ENCODE measurements around the gene GRIK1.

GRIK1 gene

DNA sequence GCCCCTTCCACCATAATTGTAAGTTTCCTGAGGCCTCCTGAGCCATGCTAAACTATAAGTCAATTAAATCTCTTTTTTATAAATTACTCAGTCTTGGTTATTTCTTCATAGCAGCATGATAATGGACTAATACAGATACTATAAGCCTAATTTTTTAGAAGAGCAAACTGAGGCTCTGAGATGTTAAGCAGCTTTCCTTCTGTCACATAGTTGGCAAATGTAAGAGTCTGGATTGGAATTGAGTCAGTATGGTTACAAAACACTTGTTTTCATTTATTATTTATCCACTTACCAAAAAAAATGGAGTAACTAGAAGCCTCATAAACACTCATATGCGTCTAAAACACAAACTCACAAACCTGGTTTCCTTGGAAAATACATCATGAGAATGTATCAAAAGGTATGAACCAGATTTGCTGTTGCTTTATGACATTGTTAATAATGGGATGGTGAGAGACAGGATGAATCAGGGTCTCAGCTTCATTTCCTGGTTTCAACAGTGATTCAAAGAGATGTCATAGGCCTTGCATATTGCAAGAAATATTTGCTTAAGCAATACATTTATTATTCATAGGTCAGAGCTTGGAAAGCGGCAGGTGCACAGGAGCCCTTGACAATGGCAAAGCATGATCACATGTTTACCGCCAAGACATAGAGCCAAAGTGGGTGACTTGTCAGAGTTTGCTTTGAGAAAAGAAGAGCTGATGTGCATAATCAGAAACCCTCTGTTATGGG is 221.5 kb downstream of the GRIK1 start:
- DNase-seq (ENCODE audit: low read depth) = no peak

DNA sequence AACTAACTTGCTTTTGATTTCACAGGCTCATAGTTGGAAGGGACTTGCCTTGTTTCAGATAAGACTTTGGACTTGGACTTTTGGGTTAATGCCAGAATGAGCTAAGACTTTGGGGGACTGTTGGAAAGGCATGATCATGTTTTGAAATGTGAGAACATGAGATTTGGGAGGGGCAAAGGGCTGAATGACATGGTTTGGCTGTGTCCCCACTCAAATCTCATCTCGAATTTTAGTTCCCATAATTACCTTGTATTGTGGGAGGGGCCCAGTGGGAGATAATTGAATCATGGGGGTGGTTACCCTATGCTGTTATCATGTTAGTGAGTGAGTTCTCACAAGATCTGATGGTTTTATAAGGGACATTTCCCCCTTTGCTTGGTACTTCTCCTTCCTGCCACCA is 222.1 kb downstream of the GRIK1 start:
- no peak for DNase-seq (ENCODE audit: low read depth)

- no peak for DNase-seq (ENCODE audit: low read depth)
These were observed 223.0 kb downstream of the GRIK1 start for GRCh38 chr21:29716753-29717152.

- no peak for DNase-seq (ENCODE audit: low read depth)
These were observed 224.7 kb downstream of the GRIK1 start for GRCh38 chr21:29715089-29715488.

DNA sequence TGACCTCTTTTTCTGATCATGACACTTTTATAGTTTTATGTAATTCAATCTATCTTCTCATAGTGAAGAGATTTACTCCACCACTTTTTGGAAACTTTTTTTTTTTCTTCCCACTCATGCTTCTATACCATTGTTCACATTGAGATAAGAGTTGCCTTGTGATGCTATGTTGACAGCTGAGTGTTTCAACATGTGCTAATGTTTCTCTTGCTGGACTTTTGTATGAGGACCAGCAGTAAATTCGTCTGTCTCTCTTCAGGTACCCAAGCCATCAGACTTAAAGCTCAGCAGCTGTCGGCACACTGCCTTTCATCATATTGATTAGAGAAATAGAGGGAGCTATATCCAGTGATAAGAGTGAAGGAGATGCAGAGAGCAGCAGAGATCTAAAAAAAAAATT is 227.0 kb downstream of the GRIK1 start:
- DNase-seq (ENCODE audit: low read depth) = no peak

DNA sequence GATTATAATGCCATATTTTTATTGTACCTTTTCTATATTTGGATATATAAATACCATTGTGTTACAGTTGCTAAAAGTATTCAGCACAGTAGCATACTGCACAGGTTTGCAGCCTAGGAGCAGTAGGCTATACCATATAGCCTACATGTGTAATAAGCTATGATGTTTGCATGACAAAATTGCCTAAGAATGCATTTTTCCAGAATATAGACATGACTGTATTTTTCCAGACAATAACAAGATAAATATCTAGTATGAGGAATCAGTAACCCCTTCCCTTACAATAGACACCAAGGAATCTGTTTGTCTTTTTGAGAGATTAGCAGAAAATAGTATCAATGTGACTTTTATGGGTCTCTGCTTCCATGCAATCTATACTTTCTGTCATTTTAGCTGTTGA is 228.6 kb downstream of the GRIK1 start:
- DNase-seq (ENCODE audit: low read depth) = no peak

GRCh38 chr21:29710498-29710897 is 229.3 kb downstream of the GRIK1 start:
- DNase-seq (ENCODE audit: low read depth) = no peak

- no peak for DNase-seq (ENCODE audit: low read depth)
These were observed 231.4 kb downstream of the GRIK1 start for GRCh38 chr21:29708401-29708800.

DNA sequence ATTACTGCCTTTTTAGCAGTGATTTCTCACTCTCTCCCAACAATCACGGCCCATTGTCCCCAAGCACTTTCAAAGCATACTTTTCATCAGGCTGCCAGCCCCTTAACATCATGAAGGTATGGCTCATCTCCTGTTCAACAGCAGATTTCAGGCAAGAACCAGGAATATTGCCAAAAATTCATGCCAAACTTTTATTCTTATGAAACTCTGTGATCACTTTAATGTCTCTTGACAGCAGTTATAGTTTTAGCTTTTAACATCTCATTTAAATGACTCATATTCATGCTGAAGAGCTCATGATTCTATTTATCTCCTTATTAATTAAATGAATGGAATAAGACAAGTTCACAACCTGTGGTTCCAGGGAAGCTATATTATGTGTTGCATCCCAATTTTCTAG is 235.1 kb downstream of the GRIK1 start:
- no peak for DNase-seq (ENCODE audit: low read depth)

DNA sequence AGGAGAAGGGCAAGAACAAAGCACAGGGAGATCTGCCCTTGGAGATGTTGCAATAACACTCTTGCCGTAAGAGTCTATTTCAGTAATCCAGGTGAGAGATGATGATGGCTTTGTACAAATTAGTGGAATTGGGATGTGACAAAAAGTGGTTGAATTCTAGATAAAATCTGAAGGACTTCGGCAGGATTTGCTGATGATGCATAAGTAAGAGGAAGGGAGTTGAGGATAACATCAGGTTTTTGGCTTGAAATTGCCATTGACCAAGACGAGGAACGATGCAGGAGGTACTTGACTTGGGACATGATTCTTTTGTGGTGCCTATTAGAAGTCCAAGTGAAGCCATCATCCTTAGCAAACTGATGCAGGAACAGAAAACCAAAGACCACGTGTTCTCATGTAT is 238.1 kb downstream of the GRIK1 start:
- no peak for DNase-seq (ENCODE audit: low read depth)

DNA sequence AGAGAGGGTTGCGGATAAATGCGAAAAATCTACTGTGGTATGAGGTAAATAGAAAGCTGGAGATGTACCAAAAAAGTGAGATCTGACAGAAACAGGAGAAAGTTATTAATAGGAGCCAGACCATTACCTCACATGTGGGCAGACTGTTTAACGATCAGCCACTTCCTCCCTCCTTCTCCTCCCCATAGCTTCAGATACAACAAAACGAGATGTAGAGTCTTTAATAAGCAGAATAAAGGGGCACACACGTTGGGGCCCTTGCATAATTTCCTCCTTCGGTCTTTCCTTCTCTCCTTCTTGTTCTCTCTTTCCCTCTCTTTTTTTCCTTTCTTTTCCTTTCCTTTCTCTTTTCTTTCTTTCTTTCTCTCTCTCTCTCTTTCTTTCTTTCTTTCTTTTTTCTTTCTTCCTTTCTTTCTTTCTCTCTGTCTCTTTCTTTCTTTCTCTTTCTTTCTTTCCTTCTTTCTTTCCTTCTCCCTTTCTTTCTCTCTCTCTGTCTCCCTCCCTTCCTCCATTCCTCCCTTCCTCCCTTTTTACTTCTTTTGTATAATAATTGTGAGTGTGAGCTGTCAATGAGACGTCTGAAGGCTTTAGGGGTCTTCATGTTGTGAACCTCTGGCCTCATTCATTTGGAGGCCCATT is 242.1 kb downstream of the GRIK1 start:
- no peak for DNase-seq (ENCODE audit: low read depth)

DNA sequence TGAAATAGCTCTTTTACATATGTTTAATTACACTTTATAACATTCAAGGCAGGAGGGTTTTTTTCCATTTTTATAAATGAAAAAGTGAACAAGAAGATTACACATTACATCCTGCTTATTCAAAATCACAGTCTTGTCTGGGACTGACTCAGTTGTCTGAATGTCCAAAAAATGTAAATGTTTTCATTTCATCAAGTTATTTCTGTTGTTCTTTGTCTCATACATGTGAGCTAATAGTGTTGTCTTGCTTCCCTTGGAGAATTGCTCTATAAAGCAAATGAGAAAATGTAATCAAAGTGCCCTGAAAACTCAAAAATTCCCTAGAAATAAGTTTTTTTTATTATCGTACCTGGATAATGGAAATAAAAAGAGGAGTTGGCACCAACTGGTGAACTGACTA is 242.9 kb downstream of the GRIK1 start:
- no peak for DNase-seq (ENCODE audit: low read depth)

DNA sequence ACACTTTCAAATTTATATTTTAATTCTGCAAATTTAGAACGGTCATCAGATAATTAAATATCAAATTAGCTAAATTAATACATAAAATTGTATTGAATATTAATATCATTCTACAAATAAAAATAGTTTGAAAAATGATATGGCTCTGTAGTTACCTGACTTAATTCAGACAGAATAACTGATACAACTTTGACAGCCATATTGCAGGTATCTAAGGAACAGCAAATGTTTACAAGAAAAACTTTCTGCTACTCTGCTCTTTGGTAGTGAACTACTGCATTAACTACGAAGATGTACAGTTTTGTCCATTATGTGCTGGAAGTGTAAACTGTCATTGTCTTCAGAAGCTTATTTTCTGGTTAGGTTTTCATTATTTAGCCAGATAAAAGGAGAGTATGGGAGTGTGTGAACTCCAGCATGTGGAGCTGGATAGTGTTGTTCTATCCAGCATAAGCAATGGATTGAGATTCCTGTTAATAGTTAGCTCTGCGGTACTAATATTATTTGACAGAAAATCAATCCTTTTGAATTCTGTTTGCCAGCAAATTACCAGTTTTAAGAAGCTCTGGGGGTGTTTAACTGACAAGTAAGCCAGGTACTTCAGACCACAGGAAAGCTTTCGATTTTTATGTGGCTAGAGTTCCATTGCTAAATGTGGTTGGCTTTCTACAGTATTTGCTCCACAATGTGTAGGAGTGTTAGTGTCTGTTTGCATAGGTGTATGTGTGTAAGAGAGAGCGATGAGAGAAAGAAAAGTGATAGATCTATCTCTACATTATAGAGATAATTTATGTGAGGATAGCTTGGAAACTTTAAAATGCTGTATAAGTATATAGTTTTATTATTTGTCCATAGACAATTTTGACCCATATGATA is 247.9 kb downstream of the GRIK1 start:
- no peak for DNase-seq (ENCODE audit: low read depth)

GRCh38 chr21:29689753-29690152 is 250.0 kb downstream of the GRIK1 start:
- no peak for DNase-seq (ENCODE audit: low read depth)

DNA sequence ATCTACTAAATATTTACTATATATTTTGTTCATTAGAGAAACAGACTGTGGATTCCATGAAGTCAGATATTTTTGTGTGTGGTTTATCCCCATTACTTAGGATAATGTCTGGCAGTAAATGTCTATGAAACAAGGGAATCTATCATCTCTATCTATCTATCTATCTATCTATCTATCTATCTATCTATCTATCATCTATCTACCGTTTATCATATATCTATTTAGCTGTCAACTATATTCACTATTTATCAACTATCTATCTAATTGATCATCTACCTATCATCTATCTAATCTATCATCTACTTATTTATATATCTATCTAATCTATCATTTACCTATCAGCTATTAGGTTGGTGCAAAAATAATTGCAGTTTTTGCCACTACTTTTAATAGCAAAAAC is 255.7 kb downstream of the GRIK1 start:
- DNase-seq (ENCODE audit: low read depth) = no peak

GRCh38 chr21:29682800-29683199 is 257.0 kb downstream of the GRIK1 start:
- DNase-seq (ENCODE audit: low read depth) = no peak

DNA sequence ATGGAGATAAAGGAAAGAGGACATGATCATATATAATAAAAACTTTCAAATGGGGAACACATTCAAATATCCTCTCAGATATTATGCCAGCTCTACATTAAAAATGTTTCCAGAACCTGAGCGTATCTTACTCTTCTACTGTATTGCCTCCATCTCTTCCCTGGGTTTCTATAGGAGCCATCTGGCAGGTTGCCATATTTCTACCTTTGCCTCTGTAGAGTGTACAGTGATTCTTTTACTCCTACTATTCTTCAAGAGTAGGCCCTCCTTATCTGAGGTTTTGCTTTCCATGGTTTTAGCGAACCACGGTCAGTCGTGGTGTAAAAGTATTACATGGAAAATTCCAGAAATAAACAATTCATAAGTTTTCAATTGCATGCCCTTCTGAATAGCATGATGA is 259.5 kb downstream of the GRIK1 start:
- DNase-seq (ENCODE audit: low read depth) = no peak

- DNase-seq (ENCODE audit: low read depth) = no peak
These were observed 261.2 kb downstream of the GRIK1 start for GRCh38 chr21:29678626-29679025.

DNA sequence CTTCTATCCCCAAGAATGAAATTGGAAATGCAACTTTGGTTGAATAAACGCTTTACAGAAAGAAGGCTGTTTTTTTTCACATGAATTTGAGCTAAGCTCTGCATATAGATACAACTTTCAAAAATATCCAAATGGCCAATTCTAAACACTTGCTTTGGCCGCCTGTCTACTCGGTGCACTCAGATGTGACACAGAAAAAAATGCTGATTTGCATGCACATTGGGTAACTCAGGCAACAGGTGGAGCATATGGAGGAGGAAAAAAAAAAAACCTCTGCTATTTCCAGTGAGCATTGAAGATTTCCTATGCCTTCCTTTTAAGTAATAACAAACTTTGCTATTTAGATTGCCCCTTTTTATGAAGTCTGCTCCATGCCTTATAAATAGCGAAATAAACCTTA is 262.5 kb downstream of the GRIK1 start:
- no peak for DNase-seq (ENCODE audit: low read depth)

DNA sequence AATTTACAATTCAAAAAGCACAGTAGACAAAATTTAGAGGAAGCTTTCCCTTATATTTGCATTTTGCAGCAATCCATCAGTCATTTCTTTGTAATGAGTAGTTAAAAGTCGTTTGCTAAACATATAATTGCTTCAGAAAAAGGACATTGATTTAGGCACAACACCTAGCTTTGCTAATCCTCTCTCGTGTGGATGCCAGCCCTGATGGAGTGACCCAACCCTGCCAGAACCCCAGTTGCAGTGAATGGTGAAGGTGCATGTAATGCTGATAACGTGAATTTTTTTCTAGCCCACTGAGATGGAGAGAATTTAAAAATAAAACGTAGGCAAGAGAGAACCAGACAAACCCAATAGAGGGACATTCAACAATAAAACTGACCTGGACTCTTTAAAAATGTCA is 263.4 kb downstream of the GRIK1 start:
- DNase-seq (ENCODE audit: low read depth) = no peak

DNA sequence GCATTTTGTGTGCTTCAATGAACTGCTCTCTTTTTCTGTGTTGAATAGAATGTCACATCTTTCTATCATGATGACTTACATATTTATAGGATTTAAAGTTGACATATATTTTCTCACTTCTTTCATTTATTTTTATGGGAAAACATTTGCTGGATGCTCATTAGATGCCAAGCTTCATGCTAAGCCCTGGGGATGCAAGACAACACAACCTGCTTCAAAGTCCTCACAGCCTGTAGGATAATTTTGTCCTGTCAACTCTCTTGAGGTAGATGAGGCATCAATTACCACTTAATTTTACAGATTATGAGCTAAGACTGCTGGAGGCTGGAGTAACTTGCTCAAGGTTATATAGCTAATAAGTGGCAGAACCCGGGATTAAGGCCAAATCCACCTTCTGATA is 264.3 kb downstream of the GRIK1 start:
- DNase-seq (ENCODE audit: low read depth) = no peak

DNA sequence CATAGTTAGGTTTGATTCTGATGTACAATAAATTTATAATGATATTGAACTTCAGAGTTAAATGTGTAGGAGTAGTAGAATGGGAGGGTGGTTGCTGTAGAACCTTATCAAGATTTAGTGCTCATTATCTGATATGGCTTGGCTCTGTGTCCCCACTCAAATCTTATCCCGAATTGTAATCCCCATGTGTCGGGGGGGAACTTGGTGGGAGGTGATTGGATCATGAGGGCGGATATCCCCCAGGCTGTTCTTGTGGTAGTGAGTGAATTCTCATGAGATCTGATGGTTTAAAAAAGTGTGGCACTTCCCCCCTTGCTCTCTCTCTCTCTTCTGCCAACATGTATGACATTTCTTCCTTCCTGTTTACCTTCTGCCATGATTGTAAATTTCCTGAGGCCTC is 265.5 kb downstream of the GRIK1 start:
- DNase-seq (ENCODE audit: low read depth) = no peak

DNA sequence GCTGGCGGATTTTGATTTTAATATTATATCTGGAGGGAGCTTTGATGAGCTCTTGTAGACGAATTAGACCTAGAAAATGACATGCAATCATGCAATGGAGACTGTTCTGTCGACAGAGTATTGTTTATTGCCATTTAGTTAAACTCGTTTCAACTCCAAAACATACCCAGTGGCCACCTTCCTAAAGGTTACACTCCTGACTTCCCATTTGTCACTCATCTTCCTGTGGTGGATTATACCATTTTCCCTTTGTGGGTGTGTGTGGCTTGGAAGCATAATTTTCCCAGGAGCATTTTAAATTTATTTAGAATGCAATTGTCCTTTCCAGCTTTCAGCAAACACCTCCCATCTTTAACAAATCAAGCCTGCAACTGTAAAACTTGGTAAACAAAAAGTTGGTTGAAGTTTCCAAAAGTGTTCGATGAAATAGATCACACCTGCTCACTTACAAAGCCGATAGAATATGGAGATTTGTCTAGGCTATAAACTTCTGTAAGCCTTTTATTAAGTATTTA is 266.6 kb downstream of the GRIK1 start:
- no peak for DNase-seq (ENCODE audit: low read depth)
